A673 (cell line): ENCODE results near the gene HOXB7. TPM values are rescaled to one million over a fixed set of nuclear protein-coding genes. Genes with fewer than 3 reads are reported as not detected.

Experiments used
- BruUV-seq: library from RNA; stranded (reverse); fragments of 400-500 nt; replicated peaks from 2 replicates; lab custom pipeline; 2021; lab: Mats Ljungman, UMichigan
- CTCF ChIA-PET: fragments of 300-600 bp; sonication (Branson Sonifier 250); formaldehyde crosslinking; loops from one replicate; lab custom pipeline; 2022; ENCODE audit warnings: antibody characterized with exemption; lab: Charles Lee
- POLR2A ChIA-PET: fragments of 300-600 bp; sonication (Branson Sonifier 250); formaldehyde crosslinking; loops from one replicate; lab custom pipeline; 2022; ENCODE audit warnings: antibody characterized with exemption; ENCODE audit not compliant: low non-redundant PET; lab: Charles Lee
- DNase-seq: peaks from one replicate; pipeline ENCODE4 v3.0.0-alpha.2; 2015; ENCODE audit warnings: low spot score
- H3K27ac ChIP-seq: fragments of 200-600 bp; sonication (generic); 2 replicates; pipeline ENCODE4 v1.5.1; 2016; ENCODE audit warnings: mixed run types, low read depth, mild to moderate bottlenecking, mixed read lengths, antibody characterized with exemption, low read length; ENCODE audit not compliant: poor library complexity, severe bottlenecking
- H3K27me3 ChIP-seq: fragments of 200-600 bp; sonication (generic); replicated peaks from 2 replicates; pipeline ENCODE4 v1.6.1; 2017; ENCODE audit warnings: mixed run types, low read depth, mild to moderate bottlenecking, mixed read lengths, antibody characterized with exemption, low read length; ENCODE audit not compliant: insufficient read depth, poor library complexity
- H3K36me3 ChIP-seq: fragments of 200-600 bp; sonication (generic); 2 replicates; pipeline ENCODE4 v1.6.1; 2016; ENCODE audit warnings: mixed run types, mild to moderate bottlenecking, mixed read lengths, antibody characterized with exemption, low read length; ENCODE audit not compliant: insufficient read depth, poor library complexity, severe bottlenecking
- H3K4me1 ChIP-seq: fragments of 200-600 bp; sonication (generic); 2 replicates; pipeline ENCODE4 v1.6.1; 2017; ENCODE audit warnings: mixed run types, mild to moderate bottlenecking, mixed read lengths, antibody characterized with exemption, low read length; ENCODE audit not compliant: insufficient read depth, poor library complexity, severe bottlenecking
- H3K4me3 ChIP-seq: fragments of 200-600 bp; sonication (generic); 2 replicates; pipeline ENCODE4 v1.5.1; 2016; ENCODE audit warnings: low read depth, mixed run types, mild to moderate bottlenecking, mixed read lengths, low read length; ENCODE audit not compliant: poor library complexity, severe bottlenecking
- H3K9me3 ChIP-seq: fragments of 200-600 bp; sonication (generic); 2 replicates; pipeline ENCODE4 v1.6.1; 2016; ENCODE audit warnings: mixed run types, low read depth, mild to moderate bottlenecking, mixed read lengths, antibody characterized with exemption, low read length; ENCODE audit not compliant: poor library complexity, severe bottlenecking
- CTCF ChIP-seq: fragments of 300-800, 200-600 bp; sonication (generic); conservative IDR thresholded peaks from 2 replicates; pipeline ENCODE4 v1.5.1; 2017; ENCODE audit warnings: low read depth, mild to moderate bottlenecking, antibody characterized with exemption, low read length, moderate library complexity, mixed read lengths
- EZH2 ChIP-seq: fragments of 200-600 bp; sonication (generic); IDR thresholded peaks from 2 replicates; pipeline ENCODE4 v1.6.1; 2017; ENCODE audit warnings: borderline replicate concordance, low read depth, mild to moderate bottlenecking, mixed read lengths, antibody characterized with exemption, low read length; ENCODE audit not compliant: poor library complexity, severe bottlenecking
- intact Hi-C: fragments of 100-400 bp; cut with micrococcal nuclease; formaldehyde crosslinking; loops from one replicate; pipeline ENCODE4 v1.10.0; 2022; ENCODE audit not compliant: unreplicated experiment
- total RNA-seq: library from RNA; stranded (reverse); gene quantifications from 2 replicates; pipeline ENCODE4 v1.2.3, GENCODE V29; 2021

Gene HOXB7
- total RNA-seq, 1 experiment from 2014 or later, result 32.2 TPM

- no peaks in the 10 kb centered on the region for H3K27me3 ChIP-seq
These were observed 17.5 kb downstream of the HOXB7 start, which contains the start of gene HOXB5 for GRCh38 chr17:48593126-48593829. HOXB5 (minus strand) TSS chr17:48593779; CDS start chr17:48593682, 97 bp downstream.

GRCh38 chr17:48592577-48592976 is 18.2 kb downstream of the HOXB7 start:
- POLR2A ChIA-PET, result no interaction called here
- CTCF ChIA-PET, result interaction anchor here (0.7 to 1.5 kb wide), 5 partner anchors 9 to 284 kb away, joined by 3 read pairs; no protein-coding TSS in a partner anchor
- Histone ChIP-seq H3K4me3 (no peak overlapping the region), H3K27me3 (no peaks in the 10 kb centered on the region), H3K9me3 (no peaks in the 10 kb centered on the region), H3K36me3 (peaks cover 12% of the 10 kb centered on the region), H3K27ac (no peak overlapping the region), H3K4me1 (peaks cover 48% of the 10 kb centered on the region)
- no TSS peak for BruUV-seq
- intact Hi-C loops, result no loop called here
- DNase-seq, result no peak
- no peak for TF ChIP-seq EZH2
- no peak for TF ChIP-seq CTCF

More at GRCh38 chr17:48593126-48593829, 17.5 kb downstream of the HOXB7 start, which contains the start of gene HOXB5:
- H3K36me3 ChIP-seq, result peaks cover 12% of the 10 kb centered on the region
- H3K4me1 ChIP-seq, result peaks cover 46% of the 10 kb centered on the region
- ChIA-PET POLR2A (no interaction called here), CTCF (interaction anchor here (0.7 to 1.5 kb wide), 6 partner anchors 9 to 285 kb away, joined by 3 to 4 read pairs (median 3); no protein-coding TSS in a partner anchor)
- TF ChIP-seq CTCF (no peak), EZH2 (no peak)
- no peak for DNase-seq
- intact Hi-C loops, result no loop called here
- no peaks in the 10 kb centered on the region for H3K9me3 ChIP-seq
- no TSS peak for BruUV-seq
- peak within 1 kb of the TSS; percentile 5 for H3K4me3 ChIP-seq
- peak within 1 kb of the TSS; percentile 77 for H3K27ac ChIP-seq

GRCh38 chr17:48592057-48592514 is 18.7 kb downstream of the HOXB7 start:
- BruUV-seq, result no TSS peak
- TF ChIP-seq EZH2 (no peak), CTCF (no peak)
- ChIA-PET POLR2A (no interaction called here), CTCF (interaction anchor here (1.5 kb wide), 1 partner anchor 8 kb away, joined by 3 read pairs; no protein-coding TSS in a partner anchor)
- Histone ChIP-seq H3K27ac (no peak overlapping the region), H3K27me3 (no peaks in the 10 kb centered on the region), H3K9me3 (no peaks in the 10 kb centered on the region), H3K4me3 (no peak overlapping the region), H3K36me3 (peaks cover 12% of the 10 kb centered on the region), H3K4me1 (peaks cover 48% of the 10 kb centered on the region)
- DNase-seq, result no peak
- intact Hi-C loops, result no loop called here
